Amniotic epithelial cell (primary cell): Measurements from ENCODE around the gene ERVW-1.
A peak's percentile ranks its signal among the peaks of the same experiment; 100 is the strongest.
"Not testable (repeated sequence)": the region's sequence is repeated elsewhere in the genome, so short reads cannot be mapped to it uniquely, and the experiment has no call there.

ENCODE experiments used
- DNase-seq: peaks from one replicate; pipeline ENCODE4 v3.0.0-alpha.2; 2010; ENCODE audit warnings: low read depth

ERVW-1 gene

DNA sequence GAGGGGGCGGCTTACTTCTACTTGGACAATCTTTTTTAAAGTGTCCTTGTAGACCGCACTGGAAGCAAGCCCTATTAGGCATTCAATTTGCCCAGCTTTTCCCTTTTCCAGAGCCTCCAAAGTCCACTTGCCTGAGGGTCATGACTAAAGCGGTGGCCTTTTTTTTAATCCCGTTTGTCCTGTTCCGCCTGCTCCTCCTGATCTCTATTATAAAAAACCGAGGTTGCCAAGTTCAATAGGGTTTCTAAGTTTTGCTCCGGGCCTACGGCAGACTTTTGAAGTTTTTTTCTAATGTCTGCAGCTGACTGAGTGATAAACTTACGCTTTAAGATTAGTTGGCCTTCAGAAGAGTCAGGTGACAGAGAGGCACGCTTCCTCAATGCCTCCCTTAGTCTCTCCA, 3.8 kb downstream of the ERVW-1 start:
- DNase-seq: not testable (repeated sequence)

DNA sequence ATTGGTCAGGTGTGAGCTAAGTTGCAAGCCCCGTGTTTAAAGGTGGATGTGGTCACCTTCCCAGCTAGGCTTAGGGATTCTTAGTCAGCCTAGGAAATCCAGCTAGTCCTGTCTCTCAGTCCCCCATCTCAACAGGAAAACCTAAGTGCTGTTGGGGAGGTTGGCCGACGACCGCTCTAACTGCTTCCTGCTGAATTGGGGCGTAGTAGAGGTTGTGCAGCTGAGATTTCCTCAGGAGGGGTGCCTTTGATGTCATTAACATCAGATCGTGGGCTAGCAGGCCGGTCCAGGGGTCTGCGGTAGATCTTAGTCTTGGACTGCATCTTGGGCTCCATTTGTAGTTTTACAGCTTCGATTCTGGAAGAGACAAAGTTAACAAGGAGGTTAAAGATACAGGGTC, 9.2 kb downstream of the ERVW-1 start:
- not testable (repeated sequence) for DNase-seq

DNA sequence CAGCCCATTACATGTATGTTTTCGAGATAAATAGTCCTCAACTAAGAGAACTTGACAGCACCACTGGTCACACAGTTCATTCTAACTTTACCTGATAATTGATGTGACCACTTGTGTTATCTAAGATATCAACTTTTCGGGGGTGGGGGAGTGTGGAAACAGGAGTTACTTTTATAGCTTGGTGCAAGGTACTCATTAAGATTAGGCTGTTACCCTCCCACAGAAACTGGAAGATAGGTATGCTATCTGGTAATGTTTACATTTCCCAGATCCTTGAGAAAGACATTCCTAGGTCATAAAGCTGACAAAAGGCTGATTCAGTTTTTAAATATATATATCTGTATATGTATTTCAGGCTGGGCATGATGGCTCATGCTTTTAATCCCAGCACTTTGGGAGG, 11.1 kb downstream of the ERVW-1 start:
- DNase-seq: peak; percentile 64

DNA sequence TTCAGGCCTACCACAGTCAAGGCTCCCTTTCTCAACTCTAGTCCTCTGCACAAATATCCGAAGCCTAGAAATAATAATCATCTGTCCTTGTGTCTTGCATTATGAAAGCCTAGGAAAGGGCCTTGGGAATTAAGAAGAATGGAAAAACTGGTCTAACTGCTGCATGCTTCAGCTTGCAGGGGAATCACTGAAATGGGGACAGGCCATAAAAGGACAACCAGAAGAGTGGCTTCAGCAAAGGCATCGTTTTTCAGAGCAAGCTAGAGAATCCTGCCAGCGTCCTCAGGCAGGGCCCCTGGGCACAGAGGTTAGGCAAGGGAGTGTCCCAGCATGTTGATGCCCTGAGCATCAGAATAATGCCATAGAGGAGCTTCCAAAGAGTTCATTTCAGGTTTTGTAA, 13.2 kb downstream of the ERVW-1 start:
- DNase-seq: no peak

DNA sequence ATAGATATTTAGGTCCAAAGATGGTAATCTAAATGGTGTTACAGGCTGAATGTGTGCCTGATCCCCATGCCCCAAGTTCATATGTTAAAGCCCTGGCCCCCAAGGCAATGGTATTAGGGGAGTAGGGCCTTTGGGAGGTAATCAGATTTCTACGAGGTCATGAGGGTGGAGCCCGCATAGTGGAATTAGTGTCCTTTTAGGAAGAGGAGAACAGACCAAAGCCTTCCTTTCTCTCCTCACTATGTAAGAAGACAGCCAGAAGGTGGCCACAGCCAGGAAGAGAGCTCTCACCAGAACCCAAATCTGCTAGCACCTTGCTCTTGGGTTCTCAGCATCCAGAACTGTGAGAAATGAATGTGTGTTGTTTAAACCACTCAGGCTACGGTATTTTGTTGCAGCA, 15.2 kb downstream of the ERVW-1 start:
- DNase-seq: no peak

DNA sequence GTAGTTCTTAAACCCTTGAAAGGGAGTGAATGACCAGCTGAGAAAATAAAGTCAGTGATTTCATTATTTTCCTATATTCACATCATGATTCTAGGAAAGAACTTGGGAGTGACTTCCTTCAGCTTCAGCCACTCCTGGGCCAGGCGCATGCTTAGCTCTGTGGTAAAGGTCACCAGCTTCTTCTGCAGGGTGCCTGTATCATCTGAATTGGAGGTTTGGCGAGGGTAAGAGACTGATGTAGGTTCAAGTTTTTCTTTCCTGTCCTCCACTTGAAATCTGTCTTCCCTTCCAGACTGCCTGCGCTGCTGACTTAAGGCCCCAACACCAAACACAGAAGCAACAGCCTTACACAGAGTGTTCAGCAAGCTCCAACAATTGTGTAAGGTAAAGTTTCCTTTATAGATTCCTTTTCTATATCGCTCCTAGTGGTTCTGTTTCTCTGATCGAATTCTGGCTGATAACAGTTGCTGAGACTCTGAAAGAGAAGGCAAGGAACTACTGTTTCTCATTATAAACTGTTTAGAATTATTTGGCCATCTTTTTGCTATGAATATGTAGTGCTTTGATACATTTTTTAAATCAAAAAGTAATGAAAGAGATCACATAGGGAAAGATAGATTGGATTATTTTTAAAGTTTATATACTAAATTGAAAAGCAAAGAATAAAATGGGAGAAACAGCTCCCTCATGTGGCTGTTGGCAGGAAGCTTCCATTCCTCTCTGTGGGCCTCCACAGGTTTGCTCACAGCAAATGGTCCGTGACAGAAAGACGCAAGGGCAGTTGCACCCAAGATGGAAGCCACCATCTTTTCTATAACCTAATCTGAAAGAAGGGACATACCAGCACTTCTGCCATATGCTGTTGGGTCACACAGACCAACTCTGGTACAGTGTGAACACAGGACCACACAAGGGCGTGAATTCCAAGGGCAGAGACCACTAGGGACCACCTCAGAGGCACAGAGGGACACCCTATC, 16.4 kb downstream of the ERVW-1 start:
- peak; percentile 37 for DNase-seq

DNA sequence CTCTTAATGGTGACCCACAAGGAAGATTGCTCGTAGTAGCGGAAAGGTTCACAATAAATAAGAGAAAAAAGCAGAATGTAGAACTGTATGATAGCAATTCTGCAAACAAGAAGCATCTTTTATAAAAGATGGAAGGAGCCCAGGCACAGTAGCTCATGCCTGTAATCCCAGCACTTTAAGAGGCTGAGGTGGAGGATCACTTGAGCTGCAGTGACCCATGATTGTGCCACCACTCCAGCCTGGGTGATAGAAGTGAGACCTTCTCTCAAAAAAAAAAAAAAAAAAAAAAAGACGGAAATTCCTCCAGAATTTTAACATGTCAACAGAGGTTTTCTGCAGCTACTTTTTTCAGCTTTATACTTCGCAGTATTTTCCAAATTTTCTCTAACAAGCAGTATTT, 17.2 kb downstream of the ERVW-1 start:
- DNase-seq: no peak

DNA sequence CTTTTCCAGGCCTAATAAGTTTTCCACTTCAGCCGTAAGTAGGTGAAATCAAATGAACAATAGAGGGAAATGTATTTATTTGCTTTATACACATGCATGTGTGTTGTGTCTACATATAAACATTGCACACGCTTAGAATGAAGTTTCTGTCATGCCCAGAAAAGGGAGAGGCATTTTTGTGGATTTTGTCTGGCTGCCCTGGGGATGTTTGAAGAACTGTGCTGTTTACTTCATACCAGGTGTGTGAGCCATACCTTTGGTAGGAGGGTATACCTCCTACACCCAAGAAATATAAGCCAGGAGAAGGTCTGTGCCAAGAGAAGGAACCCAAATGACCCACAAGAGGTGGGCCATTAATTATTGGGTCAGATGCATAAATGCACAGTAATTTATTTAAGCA, 17.6 kb downstream of the ERVW-1 start:
- no peak for DNase-seq

DNA sequence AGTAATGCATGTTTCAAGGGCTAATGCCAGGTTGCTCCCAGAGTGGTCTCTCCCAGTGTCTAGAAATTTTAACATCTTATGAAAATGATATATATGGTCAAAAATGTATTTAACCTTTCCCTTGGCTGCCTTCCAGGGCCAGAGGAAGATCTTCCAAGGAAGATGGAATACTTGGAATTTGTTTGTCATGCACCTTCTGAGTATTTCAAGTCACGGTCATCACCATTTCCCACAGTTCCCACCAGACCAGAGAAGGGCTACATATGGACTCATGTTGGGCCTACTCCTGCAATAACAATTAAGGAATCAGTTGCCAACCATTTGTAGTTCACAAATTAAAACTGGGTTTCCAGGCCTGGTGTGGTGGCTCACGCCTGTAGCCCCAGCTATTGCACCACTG, 21.5 kb downstream of the ERVW-1 start:
- no peak for DNase-seq

DNA sequence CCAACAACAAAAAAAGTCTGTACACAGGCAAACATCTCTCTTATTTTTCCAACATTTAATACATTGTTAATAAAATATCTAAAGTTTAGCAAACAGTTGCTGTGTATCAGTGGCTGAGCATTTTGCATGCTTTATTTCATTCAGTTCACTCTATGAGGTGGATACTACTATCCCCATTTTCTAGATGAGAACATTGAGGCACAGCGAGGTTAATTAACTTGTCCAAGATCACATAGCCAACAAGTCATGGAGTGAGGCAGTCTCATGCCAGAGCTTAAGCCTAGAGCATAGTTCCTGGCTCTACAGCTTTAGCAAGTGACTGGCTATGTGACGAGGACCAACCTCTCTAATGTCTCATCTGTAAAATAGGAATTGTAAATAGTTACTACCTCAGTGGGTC, 26.1 kb downstream of the ERVW-1 start:
- no peak for DNase-seq

DNA sequence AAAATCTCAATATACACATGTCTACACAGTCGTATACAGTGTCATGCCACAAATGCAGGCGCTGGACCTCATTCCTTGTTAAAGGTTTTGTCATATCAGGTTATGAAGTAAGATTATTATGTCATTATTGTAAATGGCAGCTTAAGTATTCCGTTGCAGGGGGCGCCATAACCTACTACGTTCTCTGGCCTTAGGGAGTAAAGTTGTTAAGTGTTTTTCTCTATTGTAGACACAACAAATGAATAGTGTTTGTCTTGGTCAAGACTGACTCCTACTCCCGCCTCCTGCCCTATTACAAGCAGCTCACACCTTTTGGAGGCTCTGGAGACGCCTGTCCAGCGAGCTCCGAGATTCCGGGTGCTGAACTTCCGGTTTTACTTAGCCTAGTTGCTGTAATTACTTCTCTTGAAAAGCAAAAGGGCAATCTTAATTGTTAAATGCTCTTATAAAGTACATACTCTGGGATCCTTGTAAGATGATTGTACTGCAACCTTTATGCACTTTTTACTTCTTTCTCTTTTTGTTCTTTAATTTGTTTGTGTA, 29.5 kb downstream of the ERVW-1 start:
- peak; percentile 63 for DNase-seq

DNA sequence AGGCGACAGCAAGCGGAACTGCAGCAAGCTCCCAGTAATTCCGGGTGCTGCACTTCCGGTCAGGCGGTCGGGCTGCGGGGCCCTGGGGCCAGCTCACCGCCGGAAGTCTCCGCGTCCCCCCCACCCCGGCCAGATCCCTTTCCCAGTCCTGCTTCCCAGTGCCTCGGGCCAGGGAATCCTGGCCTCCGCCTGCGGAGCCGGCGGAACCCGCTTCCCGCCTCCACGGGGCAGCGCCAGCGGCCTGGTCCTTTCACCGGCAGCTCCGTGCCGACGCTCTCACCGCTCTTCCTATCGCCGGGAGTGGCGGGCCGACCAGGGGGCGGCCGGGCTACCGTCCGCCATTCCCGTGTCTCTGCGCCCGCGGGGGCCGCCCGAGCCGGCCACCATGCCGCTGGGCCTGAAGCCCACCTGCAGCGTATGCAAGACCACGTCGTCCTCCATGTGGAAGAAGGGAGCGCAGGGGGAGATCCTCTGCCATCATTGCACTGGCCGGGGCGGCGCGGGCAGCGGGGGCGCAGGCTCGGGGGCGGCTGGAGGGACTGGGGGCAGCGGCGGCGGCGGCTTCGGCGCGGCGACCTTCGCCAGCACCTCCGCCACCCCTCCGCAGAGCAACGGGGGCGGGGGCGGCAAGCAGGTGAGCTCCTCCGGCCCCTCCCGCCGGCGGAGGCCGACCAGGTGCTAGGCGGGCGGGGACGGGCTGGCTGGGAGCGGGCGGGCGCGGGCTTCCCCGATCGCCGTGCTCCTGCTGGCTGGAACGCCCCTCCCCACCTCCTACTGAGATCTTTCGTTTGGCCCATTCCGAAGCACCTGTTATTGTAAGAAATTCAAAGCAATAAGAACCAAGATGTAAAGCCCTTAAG, 30.2 kb downstream of the ERVW-1 start, which contains the start of gene GATAD1:
Gene GATAD1, plus strand, starts transcription at position 138 of the 860 bp plus-strand sequence. Its CDS starts 248 bp downstream, at position 386.
- peak; percentile 90 for DNase-seq

DNA sequence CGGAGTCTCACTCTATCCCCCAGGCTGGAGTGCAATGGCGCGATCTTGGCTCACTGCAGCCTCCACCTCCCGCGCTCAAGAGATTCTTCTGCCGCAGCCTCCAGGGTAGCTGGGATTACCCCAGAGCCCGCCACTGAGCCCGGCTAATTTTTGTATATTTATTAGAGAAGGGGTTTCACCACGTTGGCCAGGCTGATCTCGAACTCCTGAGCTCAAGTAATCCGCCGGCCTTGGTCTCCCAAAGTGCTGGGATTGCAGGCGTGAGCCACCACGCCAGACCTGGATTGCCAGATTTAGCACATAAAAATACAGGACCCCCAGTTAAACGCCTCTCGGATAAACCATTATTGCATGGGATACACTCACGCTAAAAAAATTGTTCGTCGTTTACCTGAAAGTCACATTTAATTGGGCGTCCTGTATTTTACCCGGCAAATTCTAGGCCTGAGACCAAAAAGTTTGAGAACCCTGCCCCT, 30.8 kb downstream of the ERVW-1 start:
- no peak for DNase-seq

DNA sequence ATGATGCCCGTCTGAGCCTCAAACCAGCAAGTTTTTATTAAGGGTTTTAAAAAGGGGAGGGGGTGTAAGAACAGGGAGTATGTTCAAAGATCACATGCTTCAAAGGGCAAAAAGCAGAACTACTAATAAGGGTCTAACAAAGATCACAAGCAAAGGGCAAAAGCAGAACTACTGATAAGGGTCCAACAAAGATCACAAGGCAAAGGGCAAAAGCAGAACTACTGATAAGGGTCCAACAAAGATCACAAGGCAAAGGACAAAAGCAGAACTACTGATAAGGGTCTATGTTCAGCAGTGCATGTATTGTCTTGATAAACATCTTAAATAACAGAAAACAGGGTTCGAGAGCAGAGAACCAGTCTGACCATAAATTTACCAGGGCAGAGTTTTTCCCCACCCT, 35.0 kb downstream of the ERVW-1 start:
- not testable (repeated sequence) for DNase-seq

DNA sequence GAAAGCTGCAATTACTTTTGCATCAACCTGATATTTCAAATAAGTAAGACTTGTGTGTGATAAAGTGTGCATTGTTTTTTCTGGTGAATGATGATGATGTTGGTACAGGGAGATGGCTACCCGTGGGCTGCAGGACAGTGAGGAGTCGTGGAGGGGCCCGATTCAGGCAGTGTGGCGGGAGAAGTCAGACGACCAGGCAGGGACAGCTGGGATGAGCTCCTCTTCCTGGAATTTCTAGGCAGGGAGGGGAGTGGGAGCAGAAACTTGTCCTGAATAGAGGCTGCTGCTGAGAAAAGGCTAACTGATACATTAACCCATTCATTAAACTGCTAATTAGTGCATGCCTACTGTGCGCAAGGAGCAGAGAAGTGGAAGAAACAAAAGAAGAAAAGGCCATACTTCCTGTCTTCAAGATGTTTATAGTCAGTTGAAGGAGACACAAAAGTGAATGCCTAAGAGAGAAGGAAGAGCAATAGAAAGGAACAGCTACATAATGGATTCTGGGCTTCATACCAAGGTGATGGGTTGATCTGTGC, 39.7 kb downstream of the ERVW-1 start:
- no peak for DNase-seq

DNA sequence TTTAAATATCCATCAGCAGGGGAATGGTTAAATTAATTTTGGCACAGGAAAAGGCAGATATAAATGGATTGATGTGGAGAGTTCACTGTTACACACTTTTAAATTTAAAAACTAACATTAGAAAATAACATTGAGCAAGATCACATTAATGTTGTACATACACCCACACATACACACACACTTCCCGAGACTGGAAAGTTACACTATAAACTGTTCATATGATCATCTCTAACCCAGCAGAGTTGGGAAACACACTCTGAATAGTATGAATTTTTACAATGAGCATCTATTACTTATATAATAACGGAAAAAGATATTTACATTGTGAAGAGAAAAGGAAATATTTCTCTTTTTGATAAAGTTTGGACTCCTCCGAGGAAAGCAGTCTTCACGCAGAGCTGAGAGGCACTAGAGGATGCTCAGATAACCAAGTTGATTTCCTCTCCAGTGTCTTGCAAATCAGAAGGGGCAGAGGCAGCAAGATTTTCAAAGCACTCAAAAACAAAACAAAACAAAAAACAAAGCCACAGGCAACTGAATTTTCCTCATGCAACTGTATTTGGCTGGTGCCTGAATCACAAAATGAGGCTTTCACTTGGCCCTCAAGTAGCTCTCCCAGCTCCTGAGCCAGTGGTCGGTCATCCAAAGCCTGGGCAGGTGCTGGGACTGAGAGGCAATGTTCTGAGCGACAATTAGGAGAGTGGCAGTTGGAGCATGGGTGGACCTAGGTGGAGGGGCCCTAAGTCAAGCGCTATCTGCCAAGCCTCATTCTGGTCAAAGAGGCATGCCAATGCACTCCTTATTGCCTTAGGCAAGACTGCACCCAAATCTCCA, 40.9 kb downstream of the ERVW-1 start:
- DNase-seq: no peak

DNA sequence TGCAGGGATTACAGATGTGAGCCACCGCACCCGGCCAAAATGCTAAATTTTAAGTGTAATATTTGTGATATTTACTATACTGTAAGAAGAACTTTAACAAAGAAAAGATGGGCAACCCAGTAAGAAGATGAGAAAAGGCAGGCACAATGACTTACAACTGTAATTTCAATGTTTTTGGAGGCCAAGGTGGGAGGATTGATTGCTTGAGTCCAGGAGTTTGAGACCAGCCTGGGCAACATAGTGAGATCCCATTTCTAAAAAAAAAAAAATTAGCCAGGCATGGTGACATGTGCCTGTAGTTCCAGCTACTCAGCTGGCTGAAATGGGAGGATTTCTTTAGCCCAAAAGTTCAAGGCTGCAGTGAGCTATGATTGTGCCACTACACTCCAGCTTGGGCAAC, 42.2 kb downstream of the ERVW-1 start:
- no peak for DNase-seq

DNA sequence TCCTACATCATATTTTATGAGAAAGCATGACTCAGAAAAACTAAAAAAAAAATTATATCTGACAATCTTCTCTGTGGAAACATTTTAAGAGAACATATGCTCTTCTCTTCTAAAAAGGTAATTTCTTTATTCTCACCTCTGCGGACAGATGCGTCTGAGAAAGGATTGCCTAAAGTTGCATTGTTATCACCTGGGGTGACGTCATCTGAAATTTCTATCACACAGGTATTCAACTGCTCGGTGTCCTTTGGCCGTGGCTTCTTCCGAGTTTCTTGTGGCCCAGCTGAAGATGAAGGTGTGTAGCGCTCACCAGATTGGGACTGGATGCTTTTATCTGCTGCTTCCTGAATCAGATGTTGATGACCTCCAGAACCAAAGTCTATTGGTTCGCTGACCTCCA, 44.7 kb downstream of the ERVW-1 start:
- no peak for DNase-seq

DNA sequence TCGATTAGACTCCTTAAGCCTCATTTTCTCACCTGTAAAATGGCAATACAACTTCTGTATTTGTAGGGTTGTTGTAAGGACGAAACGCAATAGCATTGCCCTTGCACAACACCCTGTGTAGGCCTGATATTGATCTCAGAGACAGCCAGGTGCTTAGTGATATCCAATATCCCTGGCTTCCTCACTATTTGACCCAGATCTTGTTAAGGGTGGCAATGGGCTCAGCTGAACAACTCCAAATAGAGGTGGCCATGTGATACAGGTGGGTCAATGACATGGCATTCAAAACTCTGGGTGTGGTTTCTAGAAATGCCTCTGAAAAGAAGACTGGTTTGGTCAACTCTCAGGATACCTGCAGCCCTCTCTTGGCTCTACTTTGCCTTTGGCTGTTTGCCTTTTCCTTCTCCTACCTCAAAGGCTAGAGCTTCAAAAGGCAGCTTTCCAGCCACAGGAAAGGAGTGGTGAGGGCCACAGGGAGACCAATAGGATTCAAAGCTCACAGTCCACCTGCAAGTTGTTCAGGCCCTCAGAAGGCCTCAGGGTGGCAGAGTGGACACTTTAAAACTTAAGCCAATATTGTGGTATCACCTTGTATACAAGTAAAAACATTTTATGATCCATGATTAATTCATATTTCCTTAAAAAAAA, 45.3 kb downstream of the ERVW-1 start:
- DNase-seq: no peak

DNA sequence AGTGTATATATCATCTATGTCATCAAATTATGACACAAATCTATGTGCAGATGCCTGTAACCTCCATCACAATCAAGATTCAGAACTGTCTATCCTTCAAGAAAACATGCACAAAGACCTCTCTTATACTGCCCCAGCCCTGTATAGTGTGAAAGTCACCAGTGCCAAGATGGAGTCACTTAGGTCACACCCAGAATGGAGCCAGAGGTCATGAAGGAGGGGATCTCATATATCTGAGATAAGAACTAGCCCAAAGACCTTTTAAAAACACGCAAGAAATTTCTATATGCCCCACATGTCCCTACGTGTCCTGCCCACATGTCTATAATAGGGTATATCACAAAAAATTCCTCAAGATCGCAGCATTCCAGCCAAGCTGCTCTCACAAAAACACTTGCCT, 50.6 kb downstream of the ERVW-1 start:
- no peak for DNase-seq
